ENCODE results near the gene UNK.
A peak's percentile ranks its signal among the peaks of the same experiment; 100 is the strongest.

The UNK gene

GRCh38 chr17:75753514-75754377 lies 30.9 kb upstream of the UNK start:
- no peak overlapping the region for H3K4me3 ChIP-seq (ENCODE audit: low read depth, low read length)
- in situ Hi-C loops (cut with HindIII; ENCODE audit: low sequenced_read_pairs): no loop called here
- DNase-seq (ENCODE audit: low read depth): no peak
- peak; percentile 40 for TF ChIP-seq CTCF (IDR thresholded peaks at IDR 0.05; ENCODE audit: low read depth, low read length, missing control alignments)

- no peak overlapping the region for H3K4me3 ChIP-seq (ENCODE audit: low read depth, low read length)
These were observed 30.0 kb upstream of the UNK start for GRCh38 chr17:75754378-75755204.

GRCh38 chr17:75755205-75755901 lies 29.3 kb upstream of the UNK start:
- no peak for TF ChIP-seq CTCF (IDR thresholded peaks at IDR 0.05; ENCODE audit: low read depth, low read length, missing control alignments)
- H3K4me3 ChIP-seq (ENCODE audit: low read depth, low read length): no peak overlapping the region
- in situ Hi-C loops (cut with HindIII; ENCODE audit: low sequenced_read_pairs): no loop called here
- DNase-seq (ENCODE audit: low read depth): no peak

More at GRCh38 chr17:75754378-75755204, 30.0 kb upstream of the UNK start:
- TF ChIP-seq CTCF (IDR thresholded peaks at IDR 0.05; ENCODE audit: low read depth, low read length, missing control alignments): no peak
- in situ Hi-C loops (cut with HindIII; ENCODE audit: low sequenced_read_pairs): no loop called here
- DNase-seq (ENCODE audit: low read depth): no peak

GRCh38 chr17:75755990-75756389 lies 28.6 kb upstream of the UNK start:
- in situ Hi-C loops (cut with HindIII; ENCODE audit: low sequenced_read_pairs): no loop called here
- H3K4me3 ChIP-seq (ENCODE audit: low read depth, low read length): no peak overlapping the region
- DNase-seq (ENCODE audit: low read depth): no peak
- TF ChIP-seq CTCF (IDR thresholded peaks at IDR 0.05; ENCODE audit: low read depth, low read length, missing control alignments): no peak

GRCh38 chr17:75756451-75757085 lies 28.0 kb upstream of the UNK start:
- DNase-seq (ENCODE audit: low read depth): no peak
- no peak for TF ChIP-seq CTCF (IDR thresholded peaks at IDR 0.05; ENCODE audit: low read depth, low read length, missing control alignments)
- in situ Hi-C loops (cut with HindIII; ENCODE audit: low sequenced_read_pairs): no loop called here
- H3K4me3 ChIP-seq (ENCODE audit: low read depth, low read length): no peak overlapping the region
